H1 (cell line): ENCODE measurements around the gene FUBP3. TPM values are rescaled to one million over a fixed set of nuclear protein-coding genes. Genes with fewer than 3 reads are reported as not detected.

Source experiments
- CTCF ChIA-PET: fragments of 300-600 bp; sonication (Branson Sonifier 250); formaldehyde crosslinking; loops from one replicate; lab custom pipeline; 2021; ENCODE audit not compliant: partially characterized antibody; lab: Charles Lee
- POLR2A ChIA-PET: fragments of 300-600 bp; sonication (Branson Sonifier 250); formaldehyde crosslinking; loops from one replicate; lab custom pipeline; 2021; ENCODE audit warnings: inconsistent platforms; ENCODE audit not compliant: partially characterized antibody; lab: Charles Lee
- DNase-seq, 2 experiments: peaks; one replicate each; pipeline versions ENCODE4 v3.0.0 to v3.0.0-alpha.2; 2010 to 2022; ENCODE audit warnings: low spot score in 2 of 2, low read depth in 1 of 2, mixed read lengths in 1 of 2
- FAIRE-seq: peaks from 2 replicates; lab custom pipeline; 2011; peaks lifted over from hg19 to GRCh38; lab: Jason Lieb, UNC
- H2AFZ ChIP-seq: 2 replicates; pipeline ENCODE4 v1.8.1; 2012; ENCODE audit warnings: low read length, inconsistent platforms
- H2AK5ac ChIP-seq: 2 replicates; pipeline ENCODE4 v1.6.1; 2013; ENCODE audit warnings: low read depth, low read length
- H2BK120ac ChIP-seq: replicated peaks from 2 replicates; pipeline ENCODE3; 2013; ENCODE audit warnings: low read depth, low read length, inconsistent platforms
- H2BK12ac ChIP-seq: 2 replicates; pipeline ENCODE4 v1.6.1; 2013; ENCODE audit warnings: low read depth, low read length
- H2BK15ac ChIP-seq: 2 replicates; pipeline ENCODE4 v1.6.1; 2013; ENCODE audit warnings: low read length
- H2BK20ac ChIP-seq: 2 replicates; pipeline ENCODE4 v1.6.1; 2013; ENCODE audit warnings: low read length
- H2BK5ac ChIP-seq: 2 replicates; pipeline ENCODE4 v1.6.1; 2013; ENCODE audit warnings: low read depth, low read length
- H3K14ac ChIP-seq: 2 replicates; pipeline ENCODE4 v1.6.1; 2013; ENCODE audit warnings: inconsistent platforms; ENCODE audit not compliant: insufficient read length
- H3K18ac ChIP-seq: 2 replicates; pipeline ENCODE4 v1.6.1; 2013; ENCODE audit warnings: low read length; ENCODE audit errors: extremely low read depth
- H3K23ac ChIP-seq: 2 replicates; pipeline ENCODE4 v1.6.1; 2013; ENCODE audit warnings: inconsistent platforms; ENCODE audit not compliant: insufficient read length
- H3K23me2 ChIP-seq: 2 replicates; pipeline ENCODE4 v1.6.1; 2013; ENCODE audit warnings: low read depth, low read length
- H3K27ac ChIP-seq: 2 replicates; pipeline ENCODE4 v1.6.1; 2011; ENCODE audit warnings: low read depth, low read length, inconsistent platforms
- H3K27me3 ChIP-seq, 4 experiments: replicated peaks in 1 of 4; 1 replicate in 1 of 4; 2 replicates in 3 of 4; pipeline versions ENCODE4 v1.6.1 to v1.8.1; 2011 to 2013; ENCODE audit warnings: low read length in 3 of 4, mild to moderate bottlenecking in 3 of 4, inconsistent platforms in 2 of 4, mixed read lengths in 2 of 4, moderate library complexity in 1 of 4; ENCODE audit not compliant: control insufficient read depth in 3 of 4, insufficient read depth in 3 of 4; ENCODE audit errors: extremely low read depth in 1 of 4
- H3K36me3 ChIP-seq, 4 experiments: 2 replicates each; pipeline versions ENCODE4 v1.6.1 to v1.8.1; 2011 to 2013; ENCODE audit warnings: mild to moderate bottlenecking in 4 of 4, low read length in 3 of 4, moderate library complexity in 2 of 4, control low read depth in 1 of 4, inconsistent platforms in 1 of 4; ENCODE audit not compliant: insufficient read depth in 4 of 4, control insufficient read depth in 2 of 4
- H3K4ac ChIP-seq: replicated peaks from 2 replicates; pipeline ENCODE3; 2013; ENCODE audit warnings: low read length, low read depth, mixed read lengths, inconsistent platforms; ENCODE audit not compliant: insufficient read length
- H3K4me1 ChIP-seq, 4 experiments: replicated peaks in 1 of 4; 1 replicate in 1 of 4; 2 replicates in 3 of 4; pipeline versions ENCODE4 v1.6.1 to v1.8.1; 2011 to 2013; ENCODE audit warnings: low read length in 3 of 4, inconsistent platforms in 2 of 4, mixed read lengths in 1 of 4; ENCODE audit not compliant: insufficient read depth in 4 of 4, control insufficient read depth in 3 of 4
- H3K4me2 ChIP-seq, 2 experiments: 2 replicates each; pipeline versions ENCODE4 v1.6.1 to v1.8.1; 2011 to 2013; ENCODE audit warnings: low read depth in 2 of 2, low read length in 2 of 2, control low read depth in 1 of 2, inconsistent platforms in 1 of 2, mild to moderate bottlenecking in 1 of 2; ENCODE audit not compliant: insufficient read depth in 1 of 2
- H3K4me3 ChIP-seq, 4 experiments: fragments of 200-600, 300-600 bp in 1 of 4; sonication (generic), shearing (Covaris generic), sonication (Bioruptor Twin) in 1 of 4; 2 replicates each; pipeline versions ENCODE4 v1.5.1 to v1.8.1; 2011 to 2016; ENCODE audit warnings: low read length in 4 of 4, low read depth in 3 of 4, control low read depth in 2 of 4, inconsistent platforms in 2 of 4, mild to moderate bottlenecking in 2 of 4, mixed read lengths in 1 of 4, moderate library complexity in 1 of 4; ENCODE audit not compliant: insufficient read depth in 2 of 4; ENCODE audit errors: extremely low read depth in 1 of 4
- H3K56ac ChIP-seq: replicated peaks from 2 replicates; pipeline ENCODE3; 2013; ENCODE audit warnings: low read depth, mild to moderate bottlenecking, mixed read lengths, low read length, inconsistent platforms; ENCODE audit not compliant: insufficient read length
- H3K79me1 ChIP-seq: 2 replicates; pipeline ENCODE4 v1.6.1; 2013; ENCODE audit warnings: low read depth, low read length, control low read depth
- H3K79me2 ChIP-seq, 2 experiments: 2 replicates each; pipeline versions ENCODE4 v1.6.1 to v1.8.1; 2012 to 2013; ENCODE audit warnings: low read length in 2 of 2, mild to moderate bottlenecking in 2 of 2, inconsistent platforms in 1 of 2; ENCODE audit not compliant: insufficient read depth in 2 of 2, control insufficient read depth in 1 of 2
- H3K9ac ChIP-seq, 4 experiments: replicated peaks in 1 of 4; 1 replicate in 1 of 4; 2 replicates in 3 of 4; pipeline versions ENCODE4 v1.6.1 to v1.8.1; 2011 to 2013; ENCODE audit warnings: low read depth in 3 of 4, low read length in 3 of 4, control low read depth in 2 of 4, mild to moderate bottlenecking in 2 of 4, moderate library complexity in 2 of 4, inconsistent platforms in 1 of 4; ENCODE audit errors: extremely low read depth in 1 of 4
- H3K9me3 ChIP-seq, 2 experiments: 2 replicates each; pipeline versions ENCODE4 v1.6.1 to v1.8.1; 2012 to 2013; ENCODE audit warnings: mild to moderate bottlenecking in 2 of 2, moderate library complexity in 2 of 2, control low read depth in 1 of 2, inconsistent platforms in 1 of 2, low read depth in 1 of 2, low read length in 1 of 2, mixed read lengths in 1 of 2; ENCODE audit not compliant: insufficient read depth in 2 of 2
- H4K20me1 ChIP-seq, 2 experiments: replicated peaks in 1 of 2; 2 replicates each; pipeline versions ENCODE3 to v1.8.1; 2011 to 2013; ENCODE audit warnings: inconsistent platforms in 2 of 2, low read length in 2 of 2, mild to moderate bottlenecking in 1 of 2; ENCODE audit not compliant: insufficient read depth in 2 of 2, control insufficient read depth in 1 of 2
- H4K5ac ChIP-seq: 2 replicates; pipeline ENCODE4 v1.6.1; 2013; ENCODE audit warnings: low read length, low read depth, mixed read lengths, inconsistent platforms; ENCODE audit not compliant: insufficient read length
- H4K8ac ChIP-seq: 2 replicates; pipeline ENCODE4 v1.8.0; 2013; ENCODE audit warnings: mild to moderate bottlenecking, moderate library complexity, low read length, inconsistent platforms; ENCODE audit not compliant: insufficient read depth; ENCODE audit errors: extremely low read depth
- H4K91ac ChIP-seq: replicated peaks from 2 replicates; pipeline ENCODE3; 2013; ENCODE audit warnings: low read length, mixed read lengths, inconsistent platforms; ENCODE audit not compliant: insufficient read length
- CHD2 ChIP-seq: IDR thresholded peaks from 2 replicates; pipeline ENCODE4 v1.6.1; 2012; ENCODE audit warnings: low read length, improper control_type of control experiment
- EGR1 ChIP-seq: IDR thresholded peaks from 2 replicates; pipeline ENCODE4 v1.6.1; 2011; ENCODE audit warnings: low read depth, low read length, borderline replicate concordance
- FOSL1 ChIP-seq: IDR thresholded peaks from 2 replicates; pipeline ENCODE4 v1.6.1; 2011; ENCODE audit warnings: mild to moderate bottlenecking, low read depth, low read length, moderate library complexity; ENCODE audit not compliant: insufficient read depth
- JUN ChIP-seq: IDR thresholded peaks from 2 replicates; pipeline ENCODE4 v1.6.1; 2011; ENCODE audit warnings: low read depth, mild to moderate bottlenecking, improper control_type of control experiment, low read length
- POLR2AphosphoS5 ChIP-seq: IDR thresholded peaks from 2 replicates; pipeline ENCODE4 v1.6.1; 2011; ENCODE audit warnings: low read depth, low read length
- RNF2 ChIP-seq: fragments of 200-900, 300-1000 bp; sonication (generic); IDR thresholded peaks from 2 replicates; pipeline ENCODE4 v1.7.1; 2016; ENCODE audit warnings: borderline replicate concordance, low read depth, mild to moderate bottlenecking, antibody characterized with exemption, low read length; ENCODE audit not compliant: poor library complexity, severe bottlenecking; ENCODE audit errors: missing control alignments
- SAP30 ChIP-seq: fragments of 300-600 bp; sonication (generic); IDR thresholded peaks from 2 replicates; pipeline ENCODE4 v1.7.1; 2012; ENCODE audit warnings: low read length, moderate library complexity, mild to moderate bottlenecking, inconsistent platforms; ENCODE audit not compliant: insufficient read depth, insufficient replicate concordance
- SP1 ChIP-seq: IDR thresholded peaks from 2 replicates; pipeline ENCODE4 v1.6.1; 2011; ENCODE audit warnings: low read depth, low read length
- WGBS, 2 experiments: shearing (Covaris generic) in 1 of 2; methylation state at CpG; one replicate each; pipeline versions ENCODE4 v1.1.6 to v1.1.7; 2013 to 2015; ENCODE audit warnings: low lambda C conversion rate in 2 of 2, mixed read lengths in 2 of 2, inconsistent platforms in 1 of 2, low coverage in 1 of 2, missing lambda C conversion rate in 1 of 2; ENCODE audit not compliant: insufficient replicate concordance in 2 of 2, insufficient coverage in 1 of 2, insufficient read length in 1 of 2; ENCODE audit errors: extremely low coverage in 1 of 2, missing lambda C conversion rate in 1 of 2; 5-methylcytosine and 5-hydroxymethylcytosine counted together
- polyA plus RNA-seq, 7 experiments: library from polyadenylated mRNA; depleted of rRNA in 3 of 7; stranded (reverse) in 5 of 7; unstranded in 2 of 7; fragments of >200 nt in 5 of 7; fragments of 200-250 nt in 2 of 7; gene quantifications; 1 replicate in 5 of 7; 2 replicates in 1 of 7; 4 replicates in 1 of 7; pipeline versions ENCODE4 v1.2.1 to v1.2.3, GENCODE V29; 2011 to 2013; ENCODE audit warnings: missing spikeins in 2 of 7, mixed read lengths in 2 of 7
- total RNA-seq: library from RNA; stranded (reverse); fragmentation: NEBNext Ultra II Directional; extraction: Animal tissue kit (Norgen Biotek cat#: 25700); gene quantifications from 2 replicates; pipeline ENCODE4 v1.2.1, GENCODE V29; 2021
- TF ChIP-seq, protein P1 (sequence below): IDR thresholded peaks from 2 replicates; pipeline ENCODE4 v1.6.1; 2011; ENCODE audit warnings: low read depth, mild to moderate bottlenecking, low read length; ENCODE audit not compliant: insufficient read depth

Gene FUBP3
- total and polyA plus RNA-seq, 2 of the 8 experiments (the other 6 are each of a cell fraction or from before 2014, with no cell fraction given) = 23.7 to 76.4 TPM

DNA sequence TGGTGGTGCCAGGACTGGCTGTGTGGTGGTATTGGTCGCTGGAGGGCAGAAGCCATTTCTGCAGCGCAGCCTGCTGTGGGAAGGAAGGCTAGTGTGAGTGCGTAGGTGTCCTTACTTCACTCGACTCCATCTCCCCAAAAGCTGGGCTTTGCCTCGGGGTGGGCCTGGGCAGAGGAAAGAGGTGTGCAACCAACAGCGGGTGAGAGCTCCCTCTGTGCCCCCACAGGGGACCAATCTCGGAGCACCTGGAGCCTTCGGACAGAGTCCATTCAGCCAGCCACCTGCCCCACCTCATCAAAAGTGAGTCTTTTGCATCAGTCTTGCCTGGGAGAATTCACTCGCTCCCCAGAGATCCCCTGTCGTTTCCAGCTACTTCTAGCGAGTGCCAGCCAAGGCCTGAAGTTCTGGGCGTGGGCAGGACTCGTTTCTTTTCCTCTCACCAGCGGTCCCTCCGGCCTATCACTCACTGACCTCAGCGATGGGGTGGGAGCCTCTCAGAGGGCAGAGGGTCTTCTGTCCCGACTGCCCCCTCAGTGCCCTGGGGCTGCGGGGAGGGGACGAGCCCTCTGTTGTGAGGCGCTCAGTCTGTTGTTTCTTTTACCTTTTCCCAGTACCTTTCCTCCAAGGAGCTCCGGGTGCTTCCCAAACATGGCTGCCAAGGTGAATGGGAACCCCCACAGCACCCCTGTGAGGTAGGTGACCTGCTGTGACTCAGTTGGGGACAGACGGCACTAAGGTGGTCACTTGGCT is 52.1 kb downstream of the FUBP3 start:
- no peaks in the 10 kb centered on the region for H3K79me2 ChIP-seq
- no peaks in the 10 kb centered on the region for H3K9me3 ChIP-seq
- H2AK5ac ChIP-seq = no peak overlapping the region
- no peak overlapping the region for H3K4me2 ChIP-seq
- no peak for FAIRE-seq
- no peak overlapping the region for H4K91ac ChIP-seq
- H2BK12ac ChIP-seq = no peak overlapping the region
- H3K18ac ChIP-seq = no peak overlapping the region; the same call in none of the 2 replicates
- no peak overlapping the region for H4K5ac ChIP-seq
- no peak overlapping the region for H3K14ac ChIP-seq
- H2BK20ac ChIP-seq = no peak overlapping the region
- DNase-seq = no peak
- POLR2A ChIA-PET = interaction anchor here (1.0 to 1.7 kb wide), 4 partner anchors 13 to 62 kb away, joined by 3 to 4 read pairs (median 3); partner anchors contain the start of gene EXOSC2
- H2BK120ac ChIP-seq = no peak overlapping the region
- H3K4me1 ChIP-seq = peaks cover 12 to 27% (median 18%) of the 10 kb centered on the region in 4 experiments
- H3K23ac ChIP-seq = no peak overlapping the region
- H2BK5ac ChIP-seq = peak overlapping the region; percentile 85
- H3K56ac ChIP-seq = no peak overlapping the region
- no peaks in the 10 kb centered on the region for H3K27me3 ChIP-seq
- CTCF ChIA-PET = interaction anchor here (0.8 to 1.4 kb wide), 2 partner anchors 23 to 44 kb away, joined by 3 to 4 read pairs; no protein-coding TSS in a partner anchor
- H3K4ac ChIP-seq = no peak overlapping the region
- 0 out of 2 replicates have a peak overlapping the region, but pooled peaks have one; percentile 46 for H2BK15ac ChIP-seq
- peaks cover 5% of the 10 kb centered on the region for H3K79me1 ChIP-seq
- H3K27ac ChIP-seq = peak overlapping the region; percentile 37; the same call in 1 of the 2 replicates
- TF ChIP-seq SP1 (no peak), SAP30 (no peak), CHD2 (no peak), FOSL1 (no peak), EGR1 (no peak), JUN (no peak), RNF2 (no peak), POLR2AphosphoS5 (0 out of 2 replicates have a peak, but pooled peaks have one; percentile 1)
- TF ChIP-seq, protein P1, sequence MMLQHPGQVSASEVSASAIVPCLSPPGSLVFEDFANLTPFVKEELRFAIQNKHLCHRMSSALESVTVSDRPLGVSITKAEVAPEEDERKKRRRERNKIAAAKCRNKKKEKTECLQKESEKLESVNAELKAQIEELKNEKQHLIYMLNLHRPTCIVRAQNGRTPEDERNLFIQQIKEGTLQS = no peak
- TF ChIP-seq, all 59 proteins: peak for 1
- Histone ChIP-seq H2AFZ (no peak overlapping the region), H3K36me3 (peaks cover 9 to 71% (median 35%) of the 10 kb centered on the region in 4 experiments), H3K9ac (no peak overlapping the region), H3K4me3 (no peak overlapping the region), H3K23me2 (no peaks in the 10 kb centered on the region), H4K8ac (no peak overlapping the region), H4K20me1 (peaks cover 2 to 9% of the 10 kb centered on the region in 2 experiments)
- 87% methylated on average over 18 of the region's 22 CpGs; no CpG with 5 or more reads in 1 of the 2 experiments for WGBS, 2 experiments
